A673 (cell line): ENCODE data around the gene GALNT11. TPM values are rescaled to one million over a fixed set of nuclear protein-coding genes. Genes with fewer than 3 reads are reported as not detected.

Experiments used
- BruUV-seq: library from RNA; stranded (reverse); fragments of 400-500 nt; replicated peaks from 2 replicates; lab custom pipeline; 2021; lab: Mats Ljungman, UMichigan
- CTCF ChIA-PET: fragments of 300-600 bp; sonication (Branson Sonifier 250); formaldehyde crosslinking; loops from one replicate; lab custom pipeline; 2022; ENCODE audit warnings: antibody characterized with exemption; lab: Charles Lee
- POLR2A ChIA-PET: fragments of 300-600 bp; sonication (Branson Sonifier 250); formaldehyde crosslinking; loops from one replicate; lab custom pipeline; 2022; ENCODE audit warnings: antibody characterized with exemption; ENCODE audit not compliant: low non-redundant PET; lab: Charles Lee
- DNase-seq: peaks from one replicate; pipeline ENCODE4 v3.0.0-alpha.2; 2015; ENCODE audit warnings: low spot score
- H3K27ac ChIP-seq: fragments of 200-600 bp; sonication (generic); 2 replicates; pipeline ENCODE4 v1.5.1; 2016; ENCODE audit warnings: mixed run types, low read depth, mild to moderate bottlenecking, mixed read lengths, antibody characterized with exemption, low read length; ENCODE audit not compliant: poor library complexity, severe bottlenecking
- H3K27me3 ChIP-seq: fragments of 200-600 bp; sonication (generic); replicated peaks from 2 replicates; pipeline ENCODE4 v1.6.1; 2017; ENCODE audit warnings: mixed run types, low read depth, mild to moderate bottlenecking, mixed read lengths, antibody characterized with exemption, low read length; ENCODE audit not compliant: insufficient read depth, poor library complexity
- H3K36me3 ChIP-seq: fragments of 200-600 bp; sonication (generic); 2 replicates; pipeline ENCODE4 v1.6.1; 2016; ENCODE audit warnings: mixed run types, mild to moderate bottlenecking, mixed read lengths, antibody characterized with exemption, low read length; ENCODE audit not compliant: insufficient read depth, poor library complexity, severe bottlenecking
- H3K4me1 ChIP-seq: fragments of 200-600 bp; sonication (generic); 2 replicates; pipeline ENCODE4 v1.6.1; 2017; ENCODE audit warnings: mixed run types, mild to moderate bottlenecking, mixed read lengths, antibody characterized with exemption, low read length; ENCODE audit not compliant: insufficient read depth, poor library complexity, severe bottlenecking
- H3K4me3 ChIP-seq: fragments of 200-600 bp; sonication (generic); 2 replicates; pipeline ENCODE4 v1.5.1; 2016; ENCODE audit warnings: low read depth, mixed run types, mild to moderate bottlenecking, mixed read lengths, low read length; ENCODE audit not compliant: poor library complexity, severe bottlenecking
- H3K9me3 ChIP-seq: fragments of 200-600 bp; sonication (generic); 2 replicates; pipeline ENCODE4 v1.6.1; 2016; ENCODE audit warnings: mixed run types, low read depth, mild to moderate bottlenecking, mixed read lengths, antibody characterized with exemption, low read length; ENCODE audit not compliant: poor library complexity, severe bottlenecking
- EZH2 ChIP-seq: fragments of 200-600 bp; sonication (generic); IDR thresholded peaks from 2 replicates; pipeline ENCODE4 v1.6.1; 2017; ENCODE audit warnings: borderline replicate concordance, low read depth, mild to moderate bottlenecking, mixed read lengths, antibody characterized with exemption, low read length; ENCODE audit not compliant: poor library complexity, severe bottlenecking
- intact Hi-C: fragments of 100-400 bp; cut with micrococcal nuclease; formaldehyde crosslinking; loops from one replicate; pipeline ENCODE4 v1.10.0; 2022; ENCODE audit not compliant: unreplicated experiment
- total RNA-seq: library from RNA; stranded (reverse); gene quantifications from 2 replicates; pipeline ENCODE4 v1.2.3, GENCODE V29; 2021
- TF ChIP-seq, protein P1 (sequence below): fragments of 300-800, 200-600 bp; sonication (generic); conservative IDR thresholded peaks from 2 replicates; pipeline ENCODE4 v1.5.1; 2017; ENCODE audit warnings: low read depth, mild to moderate bottlenecking, antibody characterized with exemption, low read length, moderate library complexity, mixed read lengths

GALNT11 gene
- total RNA-seq, 1 experiment from 2014 or later, result 35.5 TPM

DNA sequence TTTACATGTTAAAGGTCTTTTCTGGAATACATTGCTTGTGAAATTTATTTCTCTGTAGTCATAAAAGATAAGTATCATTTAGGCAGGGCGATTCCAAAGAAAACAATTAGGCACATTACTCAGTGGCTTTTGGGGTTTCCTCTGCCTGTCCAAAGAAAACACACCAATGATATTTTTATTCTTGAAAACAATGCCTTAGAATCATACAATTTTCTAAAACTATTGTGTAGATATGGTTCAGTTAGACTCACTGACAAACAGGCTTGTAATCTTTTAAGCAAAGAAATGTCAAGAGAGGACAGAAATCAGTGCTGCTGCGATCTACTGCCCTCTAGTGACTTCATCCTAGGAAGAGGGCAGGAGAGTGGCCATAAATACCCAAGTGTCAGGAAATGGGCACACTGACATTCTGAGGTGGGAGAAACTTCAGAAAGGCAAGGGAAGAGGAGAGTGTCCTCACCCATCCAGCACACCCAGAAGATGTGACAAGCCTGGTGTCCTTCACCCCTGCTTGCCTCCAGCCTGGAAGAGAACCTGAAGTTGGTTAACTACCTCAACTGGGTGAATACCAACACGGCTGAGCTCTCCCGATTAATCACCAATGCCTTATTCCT, 120.5 kb downstream of the GALNT11 start:
- ChIA-PET POLR2A (no interaction called here), CTCF (no interaction called here)
- H3K4me1 ChIP-seq, result peaks cover 3% of the 10 kb centered on the region
- DNase-seq, result peak; percentile 60
- no peak overlapping the region for H3K4me3 ChIP-seq
- no peaks in the 10 kb centered on the region for H3K27me3 ChIP-seq
- intact Hi-C loops, result loop anchor here (2.0 to 10.0 kb wide), 3 partner anchors 154 to 559 kb away; no protein-coding TSS in a partner anchor
- H3K27ac ChIP-seq, result no peak overlapping the region
- BruUV-seq, result no TSS peak
- TF ChIP-seq, protein P1, sequence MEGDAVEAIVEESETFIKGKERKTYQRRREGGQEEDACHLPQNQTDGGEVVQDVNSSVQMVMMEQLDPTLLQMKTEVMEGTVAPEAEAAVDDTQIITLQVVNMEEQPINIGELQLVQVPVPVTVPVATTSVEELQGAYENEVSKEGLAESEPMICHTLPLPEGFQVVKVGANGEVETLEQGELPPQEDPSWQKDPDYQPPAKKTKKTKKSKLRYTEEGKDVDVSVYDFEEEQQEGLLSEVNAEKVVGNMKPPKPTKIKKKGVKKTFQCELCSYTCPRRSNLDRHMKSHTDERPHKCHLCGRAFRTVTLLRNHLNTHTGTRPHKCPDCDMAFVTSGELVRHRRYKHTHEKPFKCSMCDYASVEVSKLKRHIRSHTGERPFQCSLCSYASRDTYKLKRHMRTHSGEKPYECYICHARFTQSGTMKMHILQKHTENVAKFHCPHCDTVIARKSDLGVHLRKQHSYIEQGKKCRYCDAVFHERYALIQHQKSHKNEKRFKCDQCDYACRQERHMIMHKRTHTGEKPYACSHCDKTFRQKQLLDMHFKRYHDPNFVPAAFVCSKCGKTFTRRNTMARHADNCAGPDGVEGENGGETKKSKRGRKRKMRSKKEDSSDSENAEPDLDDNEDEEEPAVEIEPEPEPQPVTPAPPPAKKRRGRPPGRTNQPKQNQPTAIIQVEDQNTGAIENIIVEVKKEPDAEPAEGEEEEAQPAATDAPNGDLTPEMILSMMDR, result peak; percentile 79
- TF ChIP-seq EZH2, result no peak
- peaks cover 69% of the 10 kb centered on the region for H3K36me3 ChIP-seq
- no peaks in the 10 kb centered on the region for H3K9me3 ChIP-seq

DNA sequence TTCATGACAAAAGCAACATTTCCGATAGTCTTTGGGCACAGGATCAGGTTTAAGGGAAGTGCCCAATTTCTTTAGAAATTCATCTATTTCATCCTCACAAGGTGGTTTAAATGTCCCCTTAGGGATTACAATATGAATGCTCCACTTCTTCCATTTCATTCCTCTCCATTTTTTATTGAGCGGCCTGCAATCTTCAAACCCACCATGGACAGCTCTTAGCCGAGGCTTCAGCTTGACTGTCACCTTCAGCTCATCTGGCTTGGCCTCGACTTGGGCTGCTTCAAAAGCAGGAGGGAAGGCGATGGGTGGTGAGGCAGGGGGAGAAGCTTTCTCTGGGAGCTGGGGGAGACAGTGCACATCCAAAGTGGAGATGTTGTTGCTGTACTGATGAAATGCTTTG, 123.2 kb downstream of the GALNT11 start:
- Histone ChIP-seq H3K4me1 (no peaks in the 10 kb centered on the region), H3K4me3 (no peak overlapping the region), H3K27ac (no peak overlapping the region), H3K9me3 (no peaks in the 10 kb centered on the region), H3K36me3 (peaks cover 89% of the 10 kb centered on the region), H3K27me3 (no peaks in the 10 kb centered on the region)
- TF ChIP-seq, protein P1, result no peak
- TF ChIP-seq EZH2, result no peak
- no TSS peak for BruUV-seq
- ChIA-PET CTCF (no interaction called here), POLR2A (no interaction called here)
- DNase-seq, result no peak
- intact Hi-C loops, result loop anchor here (5.0 to 10.0 kb wide), 2 partner anchors 156 to 556 kb away; no protein-coding TSS in a partner anchor

DNA sequence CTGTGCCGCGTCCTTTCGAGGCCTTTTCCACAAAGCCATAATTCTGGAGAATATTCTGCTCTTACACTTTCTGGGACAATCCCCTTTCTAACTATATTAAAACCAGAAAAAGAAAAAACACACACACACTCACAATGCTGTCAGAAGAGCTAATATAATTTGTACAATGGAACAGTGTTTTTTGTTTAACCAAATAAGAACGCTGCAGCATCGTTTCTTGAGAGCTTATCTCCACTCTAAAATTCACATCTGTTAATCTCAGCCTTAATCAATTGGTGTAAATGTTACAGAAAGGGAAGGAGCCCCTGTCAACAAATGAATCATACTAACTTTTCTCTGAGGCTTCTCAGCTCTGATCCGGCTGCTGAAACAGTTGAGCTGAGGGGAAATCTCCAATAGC, 123.9 kb downstream of the GALNT11 start:
- ChIA-PET CTCF (no interaction called here), POLR2A (no interaction called here)
- TF ChIP-seq, protein P1, result no peak
- no peak for TF ChIP-seq EZH2
- BruUV-seq, result no TSS peak
- peaks cover 89% of the 10 kb centered on the region for H3K36me3 ChIP-seq
- DNase-seq, result no peak
- intact Hi-C loops, result loop anchor here (5.0 to 10.0 kb wide), 2 partner anchors 157 to 555 kb away; no protein-coding TSS in a partner anchor
- no peak overlapping the region for H3K27ac ChIP-seq
- H3K9me3 ChIP-seq, result no peaks in the 10 kb centered on the region
- no peaks in the 10 kb centered on the region for H3K4me1 ChIP-seq
- no peaks in the 10 kb centered on the region for H3K27me3 ChIP-seq
- H3K4me3 ChIP-seq, result no peak overlapping the region
